H1 (cell line): Measurements from ENCODE around the gene MPP2. TPM values are rescaled to one million over a fixed set of nuclear protein-coding genes. Genes with fewer than 3 reads are reported as not detected.

Experiments used
- CTCF ChIA-PET: fragments of 300-600 bp; sonication (Branson Sonifier 250); formaldehyde crosslinking; loops from one replicate; lab custom pipeline; 2021; ENCODE audit not compliant: partially characterized antibody; lab: Charles Lee
- POLR2A ChIA-PET: fragments of 300-600 bp; sonication (Branson Sonifier 250); formaldehyde crosslinking; loops from one replicate; lab custom pipeline; 2021; ENCODE audit warnings: inconsistent platforms; ENCODE audit not compliant: partially characterized antibody; lab: Charles Lee
- DNase-seq, 2 experiments: peaks; one replicate each; pipeline versions ENCODE4 v3.0.0 to v3.0.0-alpha.2; 2010 to 2022; ENCODE audit warnings: low spot score in 2 of 2, low read depth in 1 of 2, mixed read lengths in 1 of 2
- FAIRE-seq: peaks from 2 replicates; lab custom pipeline; 2011; peaks lifted over from hg19 to GRCh38; lab: Jason Lieb, UNC
- H2AFZ ChIP-seq: 2 replicates; pipeline ENCODE4 v1.8.1; 2012; ENCODE audit warnings: low read length, inconsistent platforms
- H2AK5ac ChIP-seq: 2 replicates; pipeline ENCODE4 v1.6.1; 2013; ENCODE audit warnings: low read depth, low read length
- H2BK120ac ChIP-seq: replicated peaks from 2 replicates; pipeline ENCODE3; 2013; ENCODE audit warnings: low read depth, low read length, inconsistent platforms
- H2BK12ac ChIP-seq: 2 replicates; pipeline ENCODE4 v1.6.1; 2013; ENCODE audit warnings: low read depth, low read length
- H2BK15ac ChIP-seq: 2 replicates; pipeline ENCODE4 v1.6.1; 2013; ENCODE audit warnings: low read length
- H2BK20ac ChIP-seq: 2 replicates; pipeline ENCODE4 v1.6.1; 2013; ENCODE audit warnings: low read length
- H2BK5ac ChIP-seq: 2 replicates; pipeline ENCODE4 v1.6.1; 2013; ENCODE audit warnings: low read depth, low read length
- H3K14ac ChIP-seq: 2 replicates; pipeline ENCODE4 v1.6.1; 2013; ENCODE audit warnings: inconsistent platforms; ENCODE audit not compliant: insufficient read length
- H3K18ac ChIP-seq: 2 replicates; pipeline ENCODE4 v1.6.1; 2013; ENCODE audit warnings: low read length; ENCODE audit errors: extremely low read depth
- H3K23ac ChIP-seq: 2 replicates; pipeline ENCODE4 v1.6.1; 2013; ENCODE audit warnings: inconsistent platforms; ENCODE audit not compliant: insufficient read length
- H3K23me2 ChIP-seq: 2 replicates; pipeline ENCODE4 v1.6.1; 2013; ENCODE audit warnings: low read depth, low read length
- H3K27ac ChIP-seq: 2 replicates; pipeline ENCODE4 v1.6.1; 2011; ENCODE audit warnings: low read depth, low read length, inconsistent platforms
- H3K27me3 ChIP-seq, 4 experiments: replicated peaks in 1 of 4; 1 replicate in 1 of 4; 2 replicates in 3 of 4; pipeline versions ENCODE4 v1.6.1 to v1.8.1; 2011 to 2013; ENCODE audit warnings: low read length in 3 of 4, mild to moderate bottlenecking in 3 of 4, inconsistent platforms in 2 of 4, mixed read lengths in 2 of 4, moderate library complexity in 1 of 4; ENCODE audit not compliant: control insufficient read depth in 3 of 4, insufficient read depth in 3 of 4; ENCODE audit errors: extremely low read depth in 1 of 4
- H3K36me3 ChIP-seq, 4 experiments: 2 replicates each; pipeline versions ENCODE4 v1.6.1 to v1.8.1; 2011 to 2013; ENCODE audit warnings: mild to moderate bottlenecking in 4 of 4, low read length in 3 of 4, moderate library complexity in 2 of 4, control low read depth in 1 of 4, inconsistent platforms in 1 of 4; ENCODE audit not compliant: insufficient read depth in 4 of 4, control insufficient read depth in 2 of 4
- H3K4ac ChIP-seq: replicated peaks from 2 replicates; pipeline ENCODE3; 2013; ENCODE audit warnings: low read length, low read depth, mixed read lengths, inconsistent platforms; ENCODE audit not compliant: insufficient read length
- H3K4me1 ChIP-seq, 4 experiments: replicated peaks in 1 of 4; 1 replicate in 1 of 4; 2 replicates in 3 of 4; pipeline versions ENCODE4 v1.6.1 to v1.8.1; 2011 to 2013; ENCODE audit warnings: low read length in 3 of 4, inconsistent platforms in 2 of 4, mixed read lengths in 1 of 4; ENCODE audit not compliant: insufficient read depth in 4 of 4, control insufficient read depth in 3 of 4
- H3K4me2 ChIP-seq, 2 experiments: 2 replicates each; pipeline versions ENCODE4 v1.6.1 to v1.8.1; 2011 to 2013; ENCODE audit warnings: low read depth in 2 of 2, low read length in 2 of 2, control low read depth in 1 of 2, inconsistent platforms in 1 of 2, mild to moderate bottlenecking in 1 of 2; ENCODE audit not compliant: insufficient read depth in 1 of 2
- H3K4me3 ChIP-seq, 4 experiments: fragments of 200-600, 300-600 bp in 1 of 4; sonication (generic), shearing (Covaris generic), sonication (Bioruptor Twin) in 1 of 4; 2 replicates each; pipeline versions ENCODE4 v1.5.1 to v1.8.1; 2011 to 2016; ENCODE audit warnings: low read length in 4 of 4, low read depth in 3 of 4, control low read depth in 2 of 4, inconsistent platforms in 2 of 4, mild to moderate bottlenecking in 2 of 4, mixed read lengths in 1 of 4, moderate library complexity in 1 of 4; ENCODE audit not compliant: insufficient read depth in 2 of 4; ENCODE audit errors: extremely low read depth in 1 of 4
- H3K56ac ChIP-seq: replicated peaks from 2 replicates; pipeline ENCODE3; 2013; ENCODE audit warnings: low read depth, mild to moderate bottlenecking, mixed read lengths, low read length, inconsistent platforms; ENCODE audit not compliant: insufficient read length
- H3K79me1 ChIP-seq: 2 replicates; pipeline ENCODE4 v1.6.1; 2013; ENCODE audit warnings: low read depth, low read length, control low read depth
- H3K79me2 ChIP-seq, 2 experiments: 2 replicates each; pipeline versions ENCODE4 v1.6.1 to v1.8.1; 2012 to 2013; ENCODE audit warnings: low read length in 2 of 2, mild to moderate bottlenecking in 2 of 2, inconsistent platforms in 1 of 2; ENCODE audit not compliant: insufficient read depth in 2 of 2, control insufficient read depth in 1 of 2
- H3K9ac ChIP-seq, 4 experiments: replicated peaks in 1 of 4; 1 replicate in 1 of 4; 2 replicates in 3 of 4; pipeline versions ENCODE4 v1.6.1 to v1.8.1; 2011 to 2013; ENCODE audit warnings: low read depth in 3 of 4, low read length in 3 of 4, control low read depth in 2 of 4, mild to moderate bottlenecking in 2 of 4, moderate library complexity in 2 of 4, inconsistent platforms in 1 of 4; ENCODE audit errors: extremely low read depth in 1 of 4
- H3K9me3 ChIP-seq, 2 experiments: 2 replicates each; pipeline versions ENCODE4 v1.6.1 to v1.8.1; 2012 to 2013; ENCODE audit warnings: mild to moderate bottlenecking in 2 of 2, moderate library complexity in 2 of 2, control low read depth in 1 of 2, inconsistent platforms in 1 of 2, low read depth in 1 of 2, low read length in 1 of 2, mixed read lengths in 1 of 2; ENCODE audit not compliant: insufficient read depth in 2 of 2
- H4K20me1 ChIP-seq, 2 experiments: replicated peaks in 1 of 2; 2 replicates each; pipeline versions ENCODE3 to v1.8.1; 2011 to 2013; ENCODE audit warnings: inconsistent platforms in 2 of 2, low read length in 2 of 2, mild to moderate bottlenecking in 1 of 2; ENCODE audit not compliant: insufficient read depth in 2 of 2, control insufficient read depth in 1 of 2
- H4K5ac ChIP-seq: 2 replicates; pipeline ENCODE4 v1.6.1; 2013; ENCODE audit warnings: low read length, low read depth, mixed read lengths, inconsistent platforms; ENCODE audit not compliant: insufficient read length
- H4K8ac ChIP-seq: 2 replicates; pipeline ENCODE4 v1.8.0; 2013; ENCODE audit warnings: mild to moderate bottlenecking, moderate library complexity, low read length, inconsistent platforms; ENCODE audit not compliant: insufficient read depth; ENCODE audit errors: extremely low read depth
- H4K91ac ChIP-seq: replicated peaks from 2 replicates; pipeline ENCODE3; 2013; ENCODE audit warnings: low read length, mixed read lengths, inconsistent platforms; ENCODE audit not compliant: insufficient read length
- HDAC6 ChIP-seq: IDR thresholded peaks from one replicate; pipeline ENCODE4 v1.7.1; 2012; ENCODE audit warnings: low read depth, mild to moderate bottlenecking, inconsistent platforms, low read length, moderate library complexity
- WGBS, 2 experiments: shearing (Covaris generic) in 1 of 2; methylation state at CpG; one replicate each; pipeline versions ENCODE4 v1.1.6 to v1.1.7; 2013 to 2015; ENCODE audit warnings: low lambda C conversion rate in 2 of 2, mixed read lengths in 2 of 2, inconsistent platforms in 1 of 2, low coverage in 1 of 2, missing lambda C conversion rate in 1 of 2; ENCODE audit not compliant: insufficient replicate concordance in 2 of 2, insufficient coverage in 1 of 2, insufficient read length in 1 of 2; ENCODE audit errors: extremely low coverage in 1 of 2, missing lambda C conversion rate in 1 of 2; 5-methylcytosine and 5-hydroxymethylcytosine counted together
- polyA plus RNA-seq, 7 experiments: library from polyadenylated mRNA; depleted of rRNA in 3 of 7; stranded (reverse) in 5 of 7; unstranded in 2 of 7; fragments of >200 nt in 5 of 7; fragments of 200-250 nt in 2 of 7; gene quantifications; 1 replicate in 5 of 7; 2 replicates in 1 of 7; 4 replicates in 1 of 7; pipeline versions ENCODE4 v1.2.1 to v1.2.3, GENCODE V29; 2011 to 2013; ENCODE audit warnings: missing spikeins in 2 of 7, mixed read lengths in 2 of 7
- total RNA-seq: library from RNA; stranded (reverse); fragmentation: NEBNext Ultra II Directional; extraction: Animal tissue kit (Norgen Biotek cat#: 25700); gene quantifications from 2 replicates; pipeline ENCODE4 v1.2.1, GENCODE V29; 2021

Gene MPP2
- total and polyA plus RNA-seq, 2 of the 8 experiments (the other 6 are each of a cell fraction or from before 2014, with no cell fraction given): 30.9 to 34.1 TPM

DNA sequence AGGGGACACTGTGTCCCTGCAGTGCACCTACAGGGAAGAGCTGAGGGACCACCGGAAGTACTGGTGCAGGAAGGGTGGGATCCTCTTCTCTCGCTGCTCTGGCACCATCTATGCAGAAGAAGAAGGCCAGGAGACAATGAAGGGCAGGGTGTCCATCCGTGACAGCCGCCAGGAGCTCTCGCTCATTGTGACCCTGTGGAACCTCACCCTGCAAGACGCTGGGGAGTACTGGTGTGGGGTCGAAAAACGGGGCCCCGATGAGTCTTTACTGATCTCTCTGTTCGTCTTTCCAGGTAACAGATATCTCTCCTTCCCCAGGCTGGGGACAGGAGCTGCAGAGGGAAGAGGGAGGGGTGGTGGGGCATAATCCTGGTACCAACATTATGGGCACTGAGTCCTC, 58.7 kb downstream of the MPP2 start:
- CTCF ChIA-PET: interaction anchor here (0.8 to 1.7 kb wide), 5 partner anchors 9 to 58 kb away, joined by 3 to 6 read pairs (median 3); no protein-coding TSS in a partner anchor
- FAIRE-seq: no peak
- POLR2A ChIA-PET: no interaction called here

More for the DNA sequence above, 58.7 kb downstream of the MPP2 start:
- Histone ChIP-seq H4K20me1 (no peaks in the 10 kb centered on the region), H3K23ac (no peak overlapping the region), H3K79me2 (no peaks in the 10 kb centered on the region), H3K9me3 (no peaks in the 10 kb centered on the region), H3K9ac (no peak overlapping the region), H2BK120ac (no peak overlapping the region), H2BK20ac (no peak overlapping the region), H4K91ac (no peak overlapping the region), H3K56ac (no peak overlapping the region), H2BK12ac (no peak overlapping the region), H3K27me3 (peaks cover 0 to 3% (median 0%) of the 10 kb centered on the region in 4 experiments; a peak in 2 of 7 replicates), H3K4me3 (no peak overlapping the region), H3K4me2 (no peak overlapping the region), H3K4me1 (peaks cover 0 to 5% (median 1%) of the 10 kb centered on the region in 4 experiments; a peak in 2 of 7 replicates), H2BK15ac (no peak overlapping the region), H4K8ac (no peak overlapping the region)
- 87% methylated on average over 10 of the region's 10 CpGs; no CpG with 5 or more reads in 1 of the 2 experiments for WGBS, 2 experiments
- no peak for DNase-seq
- TF ChIP-seq HDAC6: no peak
- TF ChIP-seq, all 59 proteins: peak for 0
- Histone ChIP-seq H3K14ac (no peak overlapping the region), H4K5ac (no peak overlapping the region), H2AFZ (no peak overlapping the region), H3K18ac (no peak overlapping the region), H3K27ac (no peak overlapping the region), H3K4ac (no peak overlapping the region), H3K23me2 (no peaks in the 10 kb centered on the region), H2AK5ac (no peak overlapping the region), H2BK5ac (no peak overlapping the region), H3K36me3 (no peaks in the 10 kb centered on the region), H3K79me1 (no peaks in the 10 kb centered on the region)
